Body of pancreas (tissue), 4 donors: ENCODE data around the gene PKP2. TPM values are rescaled to one million over a fixed set of nuclear protein-coding genes. Genes with fewer than 3 reads are reported as not detected.

Source experiments
- ATAC-seq: fragments of 150-250 bp; one replicate; pipeline ENCODE4 v1.9.1; 2016
- DNase-seq, 4 donors: peaks; one replicate each; pipeline ENCODE4 v3.0.0-alpha.2; 2019
- H3K27ac ChIP-seq, 4 donors: fragments of 200-600 bp; sonication (generic); 1 replicate in 3 of 4; 2 replicates in 1 of 4; pipeline versions ENCODE4 v1.5.1 to v1.6.1; 2016 to 2019; ENCODE audit warnings: mild to moderate bottlenecking in 1 of 4, mixed read lengths in 1 of 4, moderate library complexity in 1 of 4
- H3K27me3 ChIP-seq, 2 donors: fragments of 200-600 bp; sonication (generic); one replicate each; pipeline ENCODE4 v1.6.0; 2016; ENCODE audit warnings: mild to moderate bottlenecking in 1 of 2
- H3K36me3 ChIP-seq, 2 donors: fragments of 200-600 bp; sonication (generic); replicated peaks in 1 of 2; 2 replicates each; pipeline ENCODE4 v1.5.1; 2016; ENCODE audit warnings: low read depth in 2 of 2; ENCODE audit not compliant: insufficient read depth in 1 of 2
- H3K4me1 ChIP-seq: fragments of 200-600 bp; sonication (generic); one replicate; pipeline ENCODE4 v1.6.0; 2016
- H3K4me3 ChIP-seq, 2 donors: fragments of 200-600 bp; sonication (generic); 1 replicate in 1 of 2; 2 replicates in 1 of 2; pipeline ENCODE4 v1.5.1; 2016 to 2019
- H3K9me3 ChIP-seq, 3 donors: fragments of 200-600 bp; sonication (generic); 1 replicate in 2 of 3; 2 replicates in 1 of 3; pipeline ENCODE4 v1.5.1; 2016
- POLR2A ChIP-seq, 3 donors: fragments of 450-650 bp; IDR thresholded peaks; one replicate each; pipeline ENCODE4 v1.6.1; 2016; ENCODE audit warnings: antibody characterized with exemption in 3 of 3, mild to moderate bottlenecking in 2 of 3
- WGBS, 2 donors: methylation state at CpG; one replicate each; pipeline ENCODE4 v1.1.5; 2017; 5-methylcytosine and 5-hydroxymethylcytosine counted together
- intact Hi-C: fragments of 100-400 bp; cut with DNase I; formaldehyde crosslinking; loops from one replicate; pipeline ENCODE4 v1.15.1; 2023
- total RNA-seq, 2 donors: library from RNA; depleted of rRNA; stranded (reverse); fragments of >200 nt; gene quantifications; one replicate each; pipeline ENCODE4 v1.1.0, GENCODE V29; 2016
- TF ChIP-seq, protein P1 (sequence below), 7 experiments: fragments of 450-650 bp in 4 of 7; fragments of 200-600 bp in 3 of 7; sonication (generic) in 3 of 7; IDR thresholded peaks; one replicate each; pipeline ENCODE4 v1.5.1; 2016 to 2019; ENCODE audit warnings: antibody characterized with exemption in 7 of 7

PKP2 gene
- total RNA-seq, 2 donors from 2014 or later, result 6.9 to 31.9 TPM

GRCh38 chr12:32809196-32809595 is 87.4 kb downstream of the PKP2 start:
- ATAC-seq (no peak), DNase-seq (no peak)
- H3K36me3 ChIP-seq, result no peaks in the 10 kb centered on the region
- 0% methylated on average over 1 of the region's 1 CpG; no CpG with 5 or more reads in 1 of the 2 donors for WGBS, 2 donors
- H3K27ac ChIP-seq, result no peak overlapping the region
- H3K9me3 ChIP-seq, result no peaks in the 10 kb centered on the region
- intact Hi-C loops, result no loop called here
- no peak overlapping the region for H3K4me3 ChIP-seq
- no peaks in the 10 kb centered on the region for H3K27me3 ChIP-seq
- no peaks in the 10 kb centered on the region for H3K4me1 ChIP-seq
- TF ChIP-seq, protein P1, sequence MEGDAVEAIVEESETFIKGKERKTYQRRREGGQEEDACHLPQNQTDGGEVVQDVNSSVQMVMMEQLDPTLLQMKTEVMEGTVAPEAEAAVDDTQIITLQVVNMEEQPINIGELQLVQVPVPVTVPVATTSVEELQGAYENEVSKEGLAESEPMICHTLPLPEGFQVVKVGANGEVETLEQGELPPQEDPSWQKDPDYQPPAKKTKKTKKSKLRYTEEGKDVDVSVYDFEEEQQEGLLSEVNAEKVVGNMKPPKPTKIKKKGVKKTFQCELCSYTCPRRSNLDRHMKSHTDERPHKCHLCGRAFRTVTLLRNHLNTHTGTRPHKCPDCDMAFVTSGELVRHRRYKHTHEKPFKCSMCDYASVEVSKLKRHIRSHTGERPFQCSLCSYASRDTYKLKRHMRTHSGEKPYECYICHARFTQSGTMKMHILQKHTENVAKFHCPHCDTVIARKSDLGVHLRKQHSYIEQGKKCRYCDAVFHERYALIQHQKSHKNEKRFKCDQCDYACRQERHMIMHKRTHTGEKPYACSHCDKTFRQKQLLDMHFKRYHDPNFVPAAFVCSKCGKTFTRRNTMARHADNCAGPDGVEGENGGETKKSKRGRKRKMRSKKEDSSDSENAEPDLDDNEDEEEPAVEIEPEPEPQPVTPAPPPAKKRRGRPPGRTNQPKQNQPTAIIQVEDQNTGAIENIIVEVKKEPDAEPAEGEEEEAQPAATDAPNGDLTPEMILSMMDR (IDR thresholded peaks at IDR 0.05), result no peak
- no peak for TF ChIP-seq POLR2A (IDR thresholded peaks at IDR 0.05)

DNA sequence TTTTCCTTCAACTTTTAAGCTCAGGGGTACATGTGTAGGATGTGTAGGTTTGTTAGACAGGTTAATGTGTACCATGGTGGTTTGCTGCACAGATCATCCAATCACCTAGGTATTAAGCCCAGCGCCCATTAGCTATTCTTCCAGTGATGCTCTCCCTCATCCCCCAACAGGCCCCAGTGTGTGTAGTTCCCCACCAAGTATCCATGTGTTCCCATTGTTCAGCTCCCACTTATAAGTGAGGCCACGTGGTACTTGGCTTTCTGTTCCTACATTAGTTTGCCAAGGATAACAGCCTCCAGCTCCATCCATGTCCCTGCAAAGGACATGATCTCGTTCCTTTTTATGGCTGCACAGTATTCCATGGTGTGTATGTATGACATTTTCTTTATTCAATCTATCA is 92.3 kb downstream of the PKP2 start:
- Histone ChIP-seq H3K4me3 (no peak overlapping the region), H3K4me1 (no peaks in the 10 kb centered on the region), H3K27ac (no peak overlapping the region), H3K9me3 (no peaks in the 10 kb centered on the region), H3K27me3 (no peaks in the 10 kb centered on the region), H3K36me3 (no peaks in the 10 kb centered on the region)
- intact Hi-C loops, result no loop called here
- ATAC-seq (no peak), DNase-seq (no peak)
- WGBS, 2 donors, result 87 to 92% methylated on average over 3 of the region's 3 CpGs
- TF ChIP-seq, protein P1 (IDR thresholded peaks at IDR 0.05), result no peak

GRCh38 chr12:32801269-32801980 is 95.2 kb downstream of the PKP2 start:
- ATAC-seq (no peak), DNase-seq (no peak)
- intact Hi-C loops, result no loop called here
- Histone ChIP-seq H3K27ac (no peak overlapping the region), H3K27me3 (no peaks in the 10 kb centered on the region), H3K4me3 (no peak overlapping the region), H3K36me3 (no peaks in the 10 kb centered on the region), H3K9me3 (no peaks in the 10 kb centered on the region), H3K4me1 (no peaks in the 10 kb centered on the region)
- WGBS, 2 donors, result 80 to 81% methylated on average over 5 of the region's 5 CpGs
- TF ChIP-seq POLR2A (IDR thresholded peaks at IDR 0.05), result no peak
- TF ChIP-seq, protein P1 (IDR thresholded peaks at IDR 0.05), result no peak

DNA sequence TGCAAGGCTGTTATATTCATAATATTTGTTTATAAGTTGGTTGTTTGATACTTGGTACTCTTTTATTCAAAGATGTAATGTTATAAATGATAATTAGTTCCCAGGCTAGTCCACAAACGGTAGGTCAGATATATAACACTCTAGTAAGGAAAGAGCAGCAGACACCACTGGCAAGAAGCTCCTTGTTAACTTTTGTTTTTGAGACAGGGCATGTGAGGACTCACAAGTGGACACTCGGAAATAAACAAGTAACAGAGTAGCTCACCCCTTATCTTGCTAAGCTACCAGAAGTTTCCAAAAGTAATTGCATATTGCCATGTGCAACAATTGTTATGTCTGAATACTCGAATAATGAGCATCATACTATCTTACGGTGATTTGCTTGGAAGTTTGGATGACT is 102.3 kb downstream of the PKP2 start:
- intact Hi-C loops, result no loop called here
- TF ChIP-seq, protein P1 (IDR thresholded peaks at IDR 0.05), result no peak
- TF ChIP-seq POLR2A (IDR thresholded peaks at IDR 0.05), result no peak
- Histone ChIP-seq H3K27ac (no peak overlapping the region), H3K36me3 (peaks cover 0 to 8% of the 10 kb centered on the region in 2 donors), H3K27me3 (no peaks in the 10 kb centered on the region), H3K4me1 (no peaks in the 10 kb centered on the region), H3K4me3 (no peak overlapping the region), H3K9me3 (no peaks in the 10 kb centered on the region)
- WGBS, 2 donors, result 61 to 71% methylated on average over 4 of the region's 4 CpGs
- no peak for DNase-seq
- no peak for ATAC-seq

GRCh38 chr12:32789916-32790315 is 106.7 kb downstream of the PKP2 start:
- Histone ChIP-seq H3K4me3 (no peak overlapping the region), H3K36me3 (peaks cover 0 to 3% of the 10 kb centered on the region in 2 donors), H3K27ac (no peak overlapping the region), H3K27me3 (no peaks in the 10 kb centered on the region), H3K9me3 (no peaks in the 10 kb centered on the region), H3K4me1 (no peaks in the 10 kb centered on the region)
- 47 to 50% methylated on average over 2 of the region's 2 CpGs for WGBS, 2 donors
- DNase-seq (no peak), ATAC-seq (no peak)
- TF ChIP-seq, protein P1 (IDR thresholded peaks at IDR 0.05), result no peak
- TF ChIP-seq POLR2A (IDR thresholded peaks at IDR 0.05), result no peak
- intact Hi-C loops, result no loop called here
